ENCODE data around the gene LPAR1.
"Not testable (repeated sequence)": the region's sequence is repeated elsewhere in the genome, so short reads cannot be mapped to it uniquely, and the experiment has no call there.

Gene LPAR1

DNA sequence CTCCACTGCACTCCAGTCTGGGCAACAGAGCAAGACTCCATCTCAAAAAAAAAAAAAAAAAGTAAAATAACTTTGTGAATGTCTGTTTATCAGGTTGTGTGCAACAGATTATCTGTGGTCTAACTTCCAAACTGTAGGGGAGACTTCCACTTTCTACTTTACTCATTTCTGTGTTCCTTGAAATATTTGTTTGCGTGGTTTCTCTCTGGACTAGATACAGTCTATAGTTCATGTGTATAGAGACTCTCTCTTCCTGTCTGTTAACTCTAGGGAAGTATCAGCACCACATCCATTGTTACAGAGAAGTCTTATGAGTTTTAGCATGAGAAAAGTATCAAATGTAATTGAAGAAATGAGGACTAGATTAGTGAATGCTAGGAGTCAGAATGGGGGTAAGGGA lies 168.3 kb downstream of the LPAR1 start:
- Histone ChIP-seq H3K4me3 (replicated peaks; ENCODE audit: insufficient read depth, low read length) (no peak overlapping the region), H3K27ac (replicated peaks) (no peak overlapping the region), H3K27me3 (ENCODE audit: insufficient read depth, poor library complexity, severe bottlenecking) (no peaks in the 10 kb centered on the region)
- TF ChIP-seq, protein P1, sequence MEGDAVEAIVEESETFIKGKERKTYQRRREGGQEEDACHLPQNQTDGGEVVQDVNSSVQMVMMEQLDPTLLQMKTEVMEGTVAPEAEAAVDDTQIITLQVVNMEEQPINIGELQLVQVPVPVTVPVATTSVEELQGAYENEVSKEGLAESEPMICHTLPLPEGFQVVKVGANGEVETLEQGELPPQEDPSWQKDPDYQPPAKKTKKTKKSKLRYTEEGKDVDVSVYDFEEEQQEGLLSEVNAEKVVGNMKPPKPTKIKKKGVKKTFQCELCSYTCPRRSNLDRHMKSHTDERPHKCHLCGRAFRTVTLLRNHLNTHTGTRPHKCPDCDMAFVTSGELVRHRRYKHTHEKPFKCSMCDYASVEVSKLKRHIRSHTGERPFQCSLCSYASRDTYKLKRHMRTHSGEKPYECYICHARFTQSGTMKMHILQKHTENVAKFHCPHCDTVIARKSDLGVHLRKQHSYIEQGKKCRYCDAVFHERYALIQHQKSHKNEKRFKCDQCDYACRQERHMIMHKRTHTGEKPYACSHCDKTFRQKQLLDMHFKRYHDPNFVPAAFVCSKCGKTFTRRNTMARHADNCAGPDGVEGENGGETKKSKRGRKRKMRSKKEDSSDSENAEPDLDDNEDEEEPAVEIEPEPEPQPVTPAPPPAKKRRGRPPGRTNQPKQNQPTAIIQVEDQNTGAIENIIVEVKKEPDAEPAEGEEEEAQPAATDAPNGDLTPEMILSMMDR (IDR thresholded peaks at IDR 0.05; ENCODE audit: insufficient read depth, low read length) = no peak
- TF ChIP-seq GABPA (IDR thresholded peaks at IDR 0.05; ENCODE audit: low read depth) (no peak), SPI1 (IDR thresholded peaks at IDR 0.05; ENCODE audit: borderline replicate concordance, low read depth) (no peak), POLR2AphosphoS5 (IDR thresholded peaks at IDR 0.05; ENCODE audit: low read depth) (no peak)
- TF ChIP-seq, protein P2, sequence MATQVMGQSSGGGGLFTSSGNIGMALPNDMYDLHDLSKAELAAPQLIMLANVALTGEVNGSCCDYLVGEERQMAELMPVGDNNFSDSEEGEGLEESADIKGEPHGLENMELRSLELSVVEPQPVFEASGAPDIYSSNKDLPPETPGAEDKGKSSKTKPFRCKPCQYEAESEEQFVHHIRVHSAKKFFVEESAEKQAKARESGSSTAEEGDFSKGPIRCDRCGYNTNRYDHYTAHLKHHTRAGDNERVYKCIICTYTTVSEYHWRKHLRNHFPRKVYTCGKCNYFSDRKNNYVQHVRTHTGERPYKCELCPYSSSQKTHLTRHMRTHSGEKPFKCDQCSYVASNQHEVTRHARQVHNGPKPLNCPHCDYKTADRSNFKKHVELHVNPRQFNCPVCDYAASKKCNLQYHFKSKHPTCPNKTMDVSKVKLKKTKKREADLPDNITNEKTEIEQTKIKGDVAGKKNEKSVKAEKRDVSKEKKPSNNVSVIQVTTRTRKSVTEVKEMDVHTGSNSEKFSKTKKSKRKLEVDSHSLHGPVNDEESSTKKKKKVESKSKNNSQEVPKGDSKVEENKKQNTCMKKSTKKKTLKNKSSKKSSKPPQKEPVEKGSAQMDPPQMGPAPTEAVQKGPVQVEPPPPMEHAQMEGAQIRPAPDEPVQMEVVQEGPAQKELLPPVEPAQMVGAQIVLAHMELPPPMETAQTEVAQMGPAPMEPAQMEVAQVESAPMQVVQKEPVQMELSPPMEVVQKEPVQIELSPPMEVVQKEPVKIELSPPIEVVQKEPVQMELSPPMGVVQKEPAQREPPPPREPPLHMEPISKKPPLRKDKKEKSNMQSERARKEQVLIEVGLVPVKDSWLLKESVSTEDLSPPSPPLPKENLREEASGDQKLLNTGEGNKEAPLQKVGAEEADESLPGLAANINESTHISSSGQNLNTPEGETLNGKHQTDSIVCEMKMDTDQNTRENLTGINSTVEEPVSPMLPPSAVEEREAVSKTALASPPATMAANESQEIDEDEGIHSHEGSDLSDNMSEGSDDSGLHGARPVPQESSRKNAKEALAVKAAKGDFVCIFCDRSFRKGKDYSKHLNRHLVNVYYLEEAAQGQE (IDR thresholded peaks at IDR 0.05; ENCODE audit: insufficient replicate concordance, low read depth) = no peak
- no peak for DNase-seq (ENCODE audit: low read depth in 1 of 2, low spot score in 1 of 2)

DNA sequence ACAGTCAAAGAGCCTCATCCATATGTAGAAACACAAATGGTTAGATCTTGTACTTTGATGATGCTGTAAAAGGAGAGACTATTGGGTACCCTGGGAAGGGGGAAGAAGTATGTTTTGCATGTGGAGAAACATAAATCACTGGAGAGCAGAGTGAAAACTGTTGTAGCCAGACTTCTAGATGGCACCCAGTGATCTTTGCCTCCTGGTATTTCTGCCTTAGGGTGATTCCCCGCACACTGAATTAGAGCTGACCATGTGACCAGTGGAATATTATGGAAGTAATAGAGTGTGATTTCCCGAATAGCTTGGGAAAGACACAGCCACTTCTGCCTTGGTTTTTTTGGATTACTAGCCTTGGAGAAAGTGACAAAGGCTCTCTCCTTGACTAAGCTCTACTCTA lies 174.3 kb downstream of the LPAR1 start:
- Histone ChIP-seq H3K27me3 (ENCODE audit: insufficient read depth, poor library complexity, severe bottlenecking) (no peaks in the 10 kb centered on the region), H3K4me3 (replicated peaks; ENCODE audit: insufficient read depth, low read length) (no peak overlapping the region), H3K27ac (replicated peaks) (no peak overlapping the region)
- no peak for TF ChIP-seq SPI1 (IDR thresholded peaks at IDR 0.05; ENCODE audit: borderline replicate concordance, low read depth)
- TF ChIP-seq, protein P1 (IDR thresholded peaks at IDR 0.05; ENCODE audit: insufficient read depth, low read length) = no peak
- TF ChIP-seq POLR2AphosphoS5 (IDR thresholded peaks at IDR 0.05; ENCODE audit: low read depth) = no peak
- TF ChIP-seq, protein P2 (IDR thresholded peaks at IDR 0.05; ENCODE audit: insufficient replicate concordance, low read depth) = no peak
- TF ChIP-seq GABPA (IDR thresholded peaks at IDR 0.05; ENCODE audit: low read depth) = no peak
- DNase-seq (ENCODE audit: low read depth in 1 of 2, low spot score in 1 of 2) = no peak

DNA sequence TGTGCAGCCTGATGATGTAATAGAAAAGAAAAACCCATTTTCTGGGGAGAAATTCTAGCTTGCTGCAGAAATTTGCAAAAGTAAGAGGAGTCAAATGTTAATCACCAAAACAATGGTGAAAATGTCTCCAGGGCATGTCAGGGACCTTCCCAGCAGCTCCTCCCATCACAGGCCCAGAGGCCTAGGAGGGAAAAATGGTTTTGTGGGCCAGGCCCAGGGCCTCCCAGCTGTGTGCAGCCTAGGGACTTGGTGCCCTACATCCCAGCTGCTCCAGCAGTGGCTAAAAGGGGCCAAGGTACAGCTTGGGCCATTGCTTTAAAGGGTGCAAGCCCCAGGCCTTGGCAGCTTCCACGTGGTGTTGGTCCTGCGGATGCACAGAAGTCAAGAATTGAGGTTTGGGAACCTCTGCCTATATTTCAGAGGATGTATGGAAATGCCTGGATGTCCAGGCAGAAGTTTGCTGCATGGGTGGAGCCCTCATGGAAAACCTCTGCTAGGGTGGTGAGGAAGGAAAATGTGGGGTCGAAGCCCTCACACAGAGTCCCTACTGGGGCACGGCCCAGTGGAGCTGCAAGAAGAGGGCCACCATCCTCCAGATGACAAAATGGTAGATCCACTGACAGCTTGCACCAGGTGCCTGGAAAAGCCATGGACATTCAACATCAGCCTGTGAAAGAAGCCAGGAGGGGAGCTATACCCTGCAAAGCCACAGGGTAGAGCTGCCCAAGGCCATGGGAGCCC lies 176.7 kb downstream of the LPAR1 start:
- not testable (repeated sequence) for H3K27ac ChIP-seq (replicated peaks); H3K27me3 ChIP-seq (ENCODE audit: insufficient read depth, poor library complexity, severe bottlenecking); DNase-seq (ENCODE audit: low read depth in 1 of 2, low spot score in 1 of 2); H3K4me3 ChIP-seq (replicated peaks; ENCODE audit: insufficient read depth, low read length)

DNA sequence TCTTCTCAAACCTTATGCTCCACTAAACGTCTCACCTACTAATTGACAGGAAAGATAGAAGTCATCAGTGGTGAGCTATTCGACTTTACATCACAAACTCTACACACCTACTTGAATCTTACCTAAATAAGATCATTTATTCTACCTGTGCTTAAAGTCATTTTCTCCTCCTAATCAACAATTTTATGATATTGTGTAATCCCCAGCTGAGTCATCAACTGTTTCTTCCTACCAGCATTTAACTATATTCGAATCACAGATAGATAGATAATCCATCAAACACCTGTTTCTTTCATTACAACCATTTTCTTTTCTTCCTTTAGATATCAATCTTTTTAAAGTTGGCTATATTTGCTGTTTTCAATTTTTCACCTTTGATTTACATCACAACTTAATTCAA lies 181.5 kb downstream of the LPAR1 start:
- DNase-seq (ENCODE audit: low read depth in 1 of 2, low spot score in 1 of 2) = no peak
- TF ChIP-seq, protein P2 (IDR thresholded peaks at IDR 0.05; ENCODE audit: insufficient replicate concordance, low read depth) = no peak
- TF ChIP-seq POLR2AphosphoS5 (IDR thresholded peaks at IDR 0.05; ENCODE audit: low read depth) (no peak), SPI1 (IDR thresholded peaks at IDR 0.05; ENCODE audit: borderline replicate concordance, low read depth) (no peak), GABPA (IDR thresholded peaks at IDR 0.05; ENCODE audit: low read depth) (no peak)
- TF ChIP-seq, protein P1 (IDR thresholded peaks at IDR 0.05; ENCODE audit: insufficient read depth, low read length) = no peak
- no peak overlapping the region for H3K4me3 ChIP-seq (replicated peaks; ENCODE audit: insufficient read depth, low read length)
- no peaks in the 10 kb centered on the region for H3K27me3 ChIP-seq (ENCODE audit: insufficient read depth, poor library complexity, severe bottlenecking)
- no peak overlapping the region for H3K27ac ChIP-seq (replicated peaks)
